NB4 (cell line): ENCODE measurements around the gene LTBP1.

Source experiments
- MYC ChIP-seq: IDR thresholded peaks from 2 replicates; pipeline ENCODE4 v1.6.1; 2011; ENCODE audit warnings: low read depth, low read length
- POLR2A ChIP-seq: IDR thresholded peaks from 2 replicates; pipeline ENCODE4 v1.6.1; 2011; ENCODE audit warnings: mild to moderate bottlenecking; ENCODE audit not compliant: insufficient read length; ENCODE audit errors: extremely low read depth
- TF ChIP-seq, protein P1 (sequence below): IDR thresholded peaks from one replicate; pipeline ENCODE4 v1.5.1; 2012; ENCODE audit warnings: low read depth, low read length

DNA sequence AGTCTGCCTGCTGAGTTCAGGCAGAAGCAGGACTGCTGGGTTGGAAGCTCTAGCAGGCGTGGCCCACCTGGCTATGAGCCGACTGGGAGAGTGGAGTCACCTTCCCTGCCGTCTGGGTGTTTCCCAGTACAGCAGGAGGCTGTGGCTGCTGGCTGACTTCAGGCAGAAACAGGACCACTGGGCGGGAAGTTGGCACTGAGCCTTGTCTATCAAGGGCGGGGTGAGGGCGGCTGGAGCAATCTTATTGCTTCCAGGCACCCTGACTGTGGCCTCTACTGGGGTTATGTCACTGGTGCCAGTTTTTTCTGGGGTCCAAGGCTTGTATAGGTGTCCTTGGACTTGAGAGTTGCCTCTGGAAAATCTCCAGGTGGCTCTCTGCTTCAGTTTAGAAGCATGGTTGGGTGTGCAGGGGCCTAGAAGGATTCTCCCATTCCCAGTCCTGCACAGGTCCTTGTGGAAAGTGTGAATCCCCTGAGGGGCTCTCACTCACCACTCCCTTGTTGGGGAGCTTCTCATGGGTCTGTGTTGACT, 30.5 kb downstream of the LTBP1 start:
- TF ChIP-seq, protein P1, sequence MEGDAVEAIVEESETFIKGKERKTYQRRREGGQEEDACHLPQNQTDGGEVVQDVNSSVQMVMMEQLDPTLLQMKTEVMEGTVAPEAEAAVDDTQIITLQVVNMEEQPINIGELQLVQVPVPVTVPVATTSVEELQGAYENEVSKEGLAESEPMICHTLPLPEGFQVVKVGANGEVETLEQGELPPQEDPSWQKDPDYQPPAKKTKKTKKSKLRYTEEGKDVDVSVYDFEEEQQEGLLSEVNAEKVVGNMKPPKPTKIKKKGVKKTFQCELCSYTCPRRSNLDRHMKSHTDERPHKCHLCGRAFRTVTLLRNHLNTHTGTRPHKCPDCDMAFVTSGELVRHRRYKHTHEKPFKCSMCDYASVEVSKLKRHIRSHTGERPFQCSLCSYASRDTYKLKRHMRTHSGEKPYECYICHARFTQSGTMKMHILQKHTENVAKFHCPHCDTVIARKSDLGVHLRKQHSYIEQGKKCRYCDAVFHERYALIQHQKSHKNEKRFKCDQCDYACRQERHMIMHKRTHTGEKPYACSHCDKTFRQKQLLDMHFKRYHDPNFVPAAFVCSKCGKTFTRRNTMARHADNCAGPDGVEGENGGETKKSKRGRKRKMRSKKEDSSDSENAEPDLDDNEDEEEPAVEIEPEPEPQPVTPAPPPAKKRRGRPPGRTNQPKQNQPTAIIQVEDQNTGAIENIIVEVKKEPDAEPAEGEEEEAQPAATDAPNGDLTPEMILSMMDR, result no peak
- TF ChIP-seq POLR2A (no peak), MYC (no peak)
